Neutrophil (primary cell): Measurements from ENCODE around the gene CEP83.
"Not testable (repeated sequence)": the region's sequence is repeated elsewhere in the genome, so short reads cannot be mapped to it uniquely, and the experiment has no call there.

Experiments
- H3K27ac ChIP-seq: fragments of 200-600 bp; sonication (generic); 2 replicates; pipeline ENCODE4 v1.5.1; 2016; ENCODE audit warnings: mild to moderate bottlenecking, moderate library complexity
- H3K27me3 ChIP-seq: fragments of 200-600 bp; sonication (generic); 2 replicates; pipeline ENCODE4 v1.6.0; 2016; ENCODE audit warnings: mild to moderate bottlenecking
- H3K36me3 ChIP-seq: fragments of 200-600 bp; sonication (generic); 2 replicates; pipeline ENCODE4 v1.5.1; 2017
- H3K4me1 ChIP-seq, 2 experiments: fragments of 200-600 bp in 1 of 2; sonication (generic) in 1 of 2; 1 replicate in 1 of 2; 2 replicates in 1 of 2; pipeline versions ENCODE4 v1.5.1 to v1.6.1; 2013 to 2016; ENCODE audit warnings: low read depth in 1 of 2, low read length in 1 of 2, mild to moderate bottlenecking in 1 of 2, moderate library complexity in 1 of 2; ENCODE audit not compliant: control insufficient read depth in 1 of 2, insufficient read depth in 1 of 2
- H3K4me3 ChIP-seq, 2 experiments: fragments of 200-600 bp in 1 of 2; sonication (generic) in 1 of 2; 1 replicate in 1 of 2; 2 replicates in 1 of 2; pipeline ENCODE4 v1.5.1; 2013 to 2016; ENCODE audit warnings: low read depth in 1 of 2, low read length in 1 of 2, mild to moderate bottlenecking in 1 of 2, moderate library complexity in 1 of 2
- H3K9me3 ChIP-seq: fragments of 200-600 bp; sonication (generic); 2 replicates; pipeline ENCODE4 v1.5.1; 2016
- CTCF ChIP-seq: fragments of 200-600 bp; sonication (generic); IDR thresholded peaks from 2 replicates; pipeline ENCODE4 v1.5.1; 2016; ENCODE audit warnings: antibody characterized with exemption

The CEP83 gene

GRCh38 chr12:94457311-94457710 lies 2.4 kb downstream of the CEP83 start:
- Histone ChIP-seq H3K4me1 (peaks cover 18 to 19% of the 10 kb centered on the region in 2 experiments), H3K4me3 (no peak overlapping the region), H3K27me3 (peaks cover 9% of the 10 kb centered on the region), H3K27ac (no peak overlapping the region), H3K36me3 (no peaks in the 10 kb centered on the region), H3K9me3 (no peaks in the 10 kb centered on the region)
- TF ChIP-seq CTCF = no peak

- not testable (repeated sequence) for H3K27me3 ChIP-seq, H3K9me3 ChIP-seq, H3K4me1 ChIP-seq, H3K27ac ChIP-seq, H3K36me3 ChIP-seq, H3K4me3 ChIP-seq
Measured at GRCh38 chr12:94454318-94454717, 5.3 kb downstream of the CEP83 start.

- H3K4me3 ChIP-seq = no peak overlapping the region
- H3K9me3 ChIP-seq = no peaks in the 10 kb centered on the region
- TF ChIP-seq CTCF = no peak
- no peaks in the 10 kb centered on the region for H3K36me3 ChIP-seq
- H3K4me1 ChIP-seq = no peaks in the 10 kb centered on the region
- no peaks in the 10 kb centered on the region for H3K27me3 ChIP-seq
- no peak overlapping the region for H3K27ac ChIP-seq
Measured at GRCh38 chr12:94445662-94446061, 14.0 kb downstream of the CEP83 start.

GRCh38 chr12:94437303-94437702 lies 22.4 kb downstream of the CEP83 start:
- H3K4me3 ChIP-seq = no peak overlapping the region
- no peaks in the 10 kb centered on the region for H3K9me3 ChIP-seq
- H3K27me3 ChIP-seq = no peaks in the 10 kb centered on the region
- no peak for TF ChIP-seq CTCF
- no peaks in the 10 kb centered on the region for H3K36me3 ChIP-seq
- no peak overlapping the region for H3K27ac ChIP-seq
- H3K4me1 ChIP-seq = peaks cover 8 to 9% of the 10 kb centered on the region in 2 experiments

- TF ChIP-seq CTCF = no peak
- no peaks in the 10 kb centered on the region for H3K36me3 ChIP-seq
- H3K9me3 ChIP-seq = no peaks in the 10 kb centered on the region
- no peak overlapping the region for H3K27ac ChIP-seq
- H3K4me1 ChIP-seq = peaks cover 8 to 9% of the 10 kb centered on the region in 2 experiments
- no peaks in the 10 kb centered on the region for H3K27me3 ChIP-seq
- H3K4me3 ChIP-seq = no peak overlapping the region
Measured at GRCh38 chr12:94435511-94435927, 24.1 kb downstream of the CEP83 start.

GRCh38 chr12:94434171-94434570 lies 25.5 kb downstream of the CEP83 start:
- Histone ChIP-seq H3K36me3 (no peaks in the 10 kb centered on the region), H3K4me1 (peaks cover 8 to 9% of the 10 kb centered on the region in 2 experiments), H3K4me3 (no peak overlapping the region), H3K27me3 (no peaks in the 10 kb centered on the region), H3K9me3 (peaks cover 7% of the 10 kb centered on the region), H3K27ac (no peak overlapping the region)
- TF ChIP-seq CTCF = no peak
